RCC 7860 (cell line): ENCODE results near the gene ARMC2.
"Not testable (repeated sequence)": the region's sequence is repeated elsewhere in the genome, so short reads cannot be mapped to it uniquely, and the experiment has no call there.

Source experiments
- DNase-seq: peaks from one replicate; pipeline ENCODE4 v3.0.0-alpha.2; 2015; ENCODE audit warnings: low spot score
- FAIRE-seq: peaks from 2 replicates; lab custom pipeline; 2012; peaks lifted over from hg19 to GRCh38; lab: Jason Lieb, UNC

Gene ARMC2

DNA sequence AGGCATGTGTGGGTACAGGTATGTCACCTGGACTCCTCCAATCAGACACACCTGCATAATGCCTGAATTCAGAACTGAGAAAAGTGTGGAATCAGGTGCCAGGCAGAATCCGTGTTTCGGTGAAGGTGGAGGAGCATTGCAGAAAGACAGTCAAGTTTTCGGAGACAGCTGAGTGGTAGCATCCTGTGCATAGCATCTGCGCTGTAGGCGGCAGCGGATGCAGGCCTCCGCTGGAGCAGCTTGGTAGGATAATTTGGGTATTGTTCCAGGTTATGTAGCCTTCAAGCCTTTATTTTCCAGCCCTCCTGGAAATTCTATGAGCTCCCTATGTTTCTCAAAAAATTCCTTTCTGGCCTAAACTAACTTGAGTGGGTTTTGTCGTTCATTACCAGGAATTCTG lies 15.5 kb upstream of the ARMC2 start:
- DNase-seq = no peak
- no peak for FAIRE-seq

DNA sequence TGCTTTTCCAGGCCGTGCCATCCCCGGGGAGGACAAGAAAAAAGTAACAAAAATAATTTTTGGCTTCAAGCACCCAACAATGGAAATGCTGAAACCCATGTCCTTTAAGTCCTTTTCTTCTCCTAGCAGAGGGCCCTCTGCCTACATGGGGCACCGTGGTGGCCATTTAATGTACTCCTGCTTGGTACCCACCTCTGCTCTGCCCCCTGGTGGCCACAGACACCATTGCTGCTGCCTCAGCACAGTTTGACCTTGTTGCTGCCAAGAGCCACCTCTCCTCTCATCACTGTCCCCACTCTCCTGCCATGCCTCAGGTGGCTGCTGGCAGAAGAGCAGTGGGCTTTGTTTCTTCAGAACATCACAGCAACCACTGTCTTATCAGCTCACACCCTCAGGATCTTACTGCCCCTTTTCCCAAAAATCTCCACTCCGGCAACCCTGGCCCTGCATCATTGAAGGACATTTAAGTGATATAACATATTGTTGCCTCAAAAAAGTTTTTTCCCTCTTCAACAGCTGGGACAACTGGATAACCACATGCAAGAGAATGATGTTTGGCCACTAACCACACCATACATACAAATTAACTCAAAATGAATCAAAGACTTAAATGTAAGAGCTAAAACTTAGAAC lies 12.9 kb upstream of the ARMC2 start:
- DNase-seq (peak; percentile 60), FAIRE-seq (no peak)

DNA sequence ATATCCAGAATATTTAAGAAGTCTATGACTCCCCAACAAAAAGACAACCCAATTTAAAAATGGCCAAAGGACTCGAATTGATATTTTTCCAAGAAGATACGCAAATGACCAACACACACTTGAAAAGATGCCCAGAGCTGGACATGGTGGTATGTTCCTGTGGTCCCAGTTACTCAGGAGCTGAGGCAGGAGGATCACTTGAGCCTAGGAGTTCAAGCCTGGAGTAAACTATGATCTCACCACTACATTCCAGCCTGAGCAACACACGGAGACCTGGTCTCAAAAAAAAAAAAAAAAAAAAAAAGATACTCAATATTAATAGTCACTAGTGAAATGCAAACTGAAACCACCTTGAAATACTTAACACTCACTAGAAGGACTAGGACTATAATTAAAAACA lies 12.2 kb upstream of the ARMC2 start:
- DNase-seq = no peak
- FAIRE-seq = no peak

DNA sequence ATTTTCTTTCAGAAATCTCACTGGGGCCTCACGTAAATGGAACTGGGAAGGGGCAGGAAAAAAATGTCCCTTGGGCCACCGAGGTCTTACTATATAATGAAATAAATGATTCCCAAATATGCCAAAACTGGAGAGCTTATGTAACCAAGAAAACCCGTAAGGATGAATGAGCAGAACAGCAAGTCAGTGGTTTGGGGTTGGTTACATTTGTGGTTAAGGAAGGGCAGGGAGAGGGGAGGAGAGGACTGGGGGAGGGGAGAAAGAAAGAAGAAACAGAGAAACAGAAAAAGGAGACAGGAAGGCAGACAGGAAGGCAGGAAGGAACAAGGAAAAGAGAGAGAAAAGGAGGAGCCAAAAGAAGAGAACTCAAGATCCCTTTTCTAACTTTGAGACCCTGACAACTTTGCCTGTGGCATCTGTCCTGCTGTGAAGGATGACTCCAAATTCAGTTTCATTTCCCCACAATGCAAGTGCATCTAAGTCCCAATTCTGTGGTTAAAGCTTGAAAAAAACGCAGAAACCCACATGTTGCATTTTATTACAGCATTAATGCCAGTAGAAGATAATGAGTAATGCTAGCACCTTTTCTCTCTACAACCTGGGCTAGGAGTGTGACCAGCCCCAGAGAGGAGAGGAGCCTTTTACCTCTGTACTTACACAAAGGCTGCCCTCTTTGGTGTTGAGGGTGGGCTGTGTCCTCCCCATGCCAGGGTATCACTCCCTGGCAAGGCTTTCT lies 10.8 kb upstream of the ARMC2 start:
- FAIRE-seq = no peak
- DNase-seq = no peak

DNA sequence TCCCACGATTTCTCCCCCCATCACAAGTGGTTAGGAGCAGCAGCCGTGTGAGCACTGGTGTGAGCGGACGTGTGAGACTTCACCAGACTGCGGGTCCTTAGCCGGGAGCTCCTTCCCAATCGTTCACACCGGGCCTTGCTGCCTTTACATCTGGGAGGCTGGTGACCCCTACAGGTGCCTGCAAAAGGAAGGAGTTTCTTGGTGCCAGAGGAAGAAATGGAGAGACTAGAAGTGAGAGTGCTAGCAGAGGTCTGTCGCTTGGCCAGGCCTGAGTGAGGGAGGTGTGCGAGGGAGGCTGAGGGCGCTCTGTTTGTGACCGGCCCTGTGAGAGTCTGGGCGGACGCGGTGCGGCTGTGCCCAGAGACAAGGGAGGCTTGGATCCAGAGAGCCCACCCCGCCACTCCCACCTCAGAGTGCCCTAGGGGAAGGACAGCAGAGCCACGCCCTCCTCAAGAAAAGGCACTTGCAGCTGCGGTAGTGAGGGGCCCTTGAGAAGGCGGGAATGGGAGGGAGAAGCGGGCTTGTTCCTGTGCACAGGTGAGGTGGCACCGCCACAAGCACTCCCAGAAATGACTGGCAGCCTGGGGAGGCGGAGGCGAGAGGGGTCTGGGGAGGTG lies 10.0 kb upstream of the ARMC2 start:
- DNase-seq (no peak), FAIRE-seq (no peak)

DNA sequence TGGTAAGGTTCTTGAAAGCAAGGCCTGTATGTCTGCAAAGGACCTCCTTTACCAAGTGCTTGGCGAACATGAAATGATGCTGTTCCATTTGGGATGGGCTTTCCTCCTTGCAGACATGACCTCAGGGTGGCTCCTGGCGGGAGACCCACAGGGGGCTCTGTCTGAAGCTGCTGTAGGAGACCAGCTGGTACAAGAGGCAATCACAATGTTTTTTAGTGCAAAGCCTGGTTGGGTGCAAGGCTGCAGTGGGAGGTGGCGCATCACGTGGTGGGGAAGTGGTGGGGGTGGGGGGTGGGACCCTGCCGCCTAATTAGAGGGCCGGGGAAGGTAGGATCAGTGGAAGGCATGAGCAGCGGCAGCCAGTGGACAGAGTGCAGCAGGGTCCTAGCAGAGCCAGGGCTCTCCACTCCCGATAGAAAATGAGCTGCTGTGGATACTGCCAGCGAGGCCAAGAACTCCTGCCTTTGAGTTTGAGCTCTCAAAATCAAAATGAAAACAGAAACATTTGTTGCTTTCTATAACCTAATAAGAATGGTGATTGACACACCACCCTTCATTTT lies 9.1 kb upstream of the ARMC2 start:
- FAIRE-seq (no peak), DNase-seq (no peak)

DNA sequence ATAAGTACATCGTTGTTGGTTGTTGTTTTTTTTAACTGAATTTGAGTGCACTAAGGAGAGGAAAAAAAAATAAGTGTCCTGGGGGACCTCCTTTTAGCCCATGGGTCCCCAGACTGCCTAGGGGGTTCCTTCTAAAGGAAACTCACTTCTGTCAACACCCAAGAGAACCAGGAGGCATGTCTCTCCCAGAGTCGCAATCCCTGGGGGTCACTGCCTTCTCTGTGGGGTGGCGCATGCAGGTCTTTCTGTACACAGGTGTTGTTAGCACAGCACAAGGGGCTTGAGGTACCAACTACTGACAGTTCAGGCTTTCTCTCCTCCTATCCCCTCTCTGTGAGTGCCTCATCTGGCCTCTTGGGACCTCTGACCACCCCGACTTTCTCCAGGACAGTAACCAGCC lies 7.3 kb upstream of the ARMC2 start:
- no peak for FAIRE-seq

DNA sequence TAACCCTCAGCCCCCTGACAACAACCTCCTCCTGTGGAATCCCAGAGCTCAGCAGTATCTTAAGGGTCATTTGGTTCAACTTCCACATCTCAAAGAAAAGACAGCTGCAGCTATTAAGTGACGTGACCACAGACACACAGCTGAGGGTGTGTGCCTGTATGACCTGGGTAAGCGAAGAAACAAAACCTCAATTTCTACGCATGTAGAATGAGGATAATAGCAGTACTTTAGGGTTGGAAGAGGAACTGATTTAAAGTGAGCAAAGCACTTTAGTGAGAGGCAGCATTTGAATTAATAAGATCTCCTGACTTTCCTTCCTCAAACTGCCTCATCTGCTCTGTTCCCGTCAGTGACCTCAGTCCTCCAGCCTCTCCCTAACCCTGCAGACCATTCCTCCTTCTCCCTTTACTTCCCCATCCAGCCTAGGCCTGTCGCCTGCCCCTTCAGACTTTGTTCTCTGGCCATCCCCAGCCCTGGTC lies 6.8 kb upstream of the ARMC2 start:
- FAIRE-seq (no peak), DNase-seq (no peak)

More for the DNA sequence above, 7.3 kb upstream of the ARMC2 start:
- no peak for DNase-seq

DNA sequence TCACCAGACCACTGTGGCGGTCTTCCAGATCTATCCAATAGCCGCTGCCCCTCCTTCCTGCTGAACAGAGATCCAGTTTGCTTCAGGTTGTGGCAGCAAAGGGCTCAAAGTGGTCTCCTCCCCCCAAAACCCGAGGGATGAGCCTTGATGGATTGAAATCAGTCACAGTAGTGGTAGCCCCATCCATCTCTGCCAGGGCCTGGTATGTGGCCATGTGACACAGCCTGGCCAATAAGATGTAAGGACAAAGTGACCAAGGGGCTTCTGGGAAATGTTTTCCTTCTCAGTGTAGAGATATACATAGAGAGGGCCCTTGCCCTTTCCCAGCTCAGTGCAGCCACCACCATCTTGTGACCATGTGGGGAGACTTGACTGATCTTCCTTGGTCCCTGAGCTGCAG lies 4.1 kb upstream of the ARMC2 start:
- DNase-seq (no peak), FAIRE-seq (no peak)

DNA sequence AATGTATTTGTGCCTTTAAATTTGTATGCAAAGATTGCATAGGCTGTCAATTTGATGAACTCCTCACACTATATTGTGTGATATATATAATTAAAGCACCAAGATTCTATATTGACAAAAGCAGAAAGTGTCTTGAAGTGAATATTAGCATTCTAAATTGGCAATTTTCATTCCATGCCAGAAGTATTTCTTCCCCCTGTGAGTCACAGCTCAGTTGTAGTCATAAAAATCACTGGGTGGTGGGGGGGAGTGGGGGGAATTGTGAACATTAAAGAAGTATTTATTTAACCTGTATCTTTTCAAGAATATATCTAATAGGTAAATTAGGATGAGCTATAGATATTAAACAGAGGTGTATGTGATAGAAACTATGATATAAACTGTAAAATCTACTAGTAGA lies 3.1 kb upstream of the ARMC2 start:
- no peak for DNase-seq
- FAIRE-seq = no peak

DNA sequence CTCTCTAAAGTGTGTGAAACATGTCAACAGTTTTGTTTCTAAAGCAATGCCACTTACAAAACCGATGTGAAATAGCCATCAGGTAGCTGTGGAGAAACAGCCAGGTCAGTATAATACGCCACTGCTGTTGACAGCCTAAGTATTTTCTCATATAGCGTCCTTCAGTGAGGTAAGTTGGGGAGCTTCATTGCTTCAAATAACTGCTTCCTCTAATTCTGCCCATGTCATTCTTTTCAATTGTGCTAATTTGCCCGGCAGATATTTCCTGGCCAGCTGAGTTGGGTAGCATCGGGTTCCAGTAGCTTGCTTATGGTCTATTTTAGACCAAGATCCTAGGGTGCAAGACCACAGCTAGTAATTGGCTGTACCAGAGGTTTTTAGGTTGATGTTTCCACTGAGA lies 2.1 kb upstream of the ARMC2 start:
- FAIRE-seq (no peak), DNase-seq (no peak)

DNA sequence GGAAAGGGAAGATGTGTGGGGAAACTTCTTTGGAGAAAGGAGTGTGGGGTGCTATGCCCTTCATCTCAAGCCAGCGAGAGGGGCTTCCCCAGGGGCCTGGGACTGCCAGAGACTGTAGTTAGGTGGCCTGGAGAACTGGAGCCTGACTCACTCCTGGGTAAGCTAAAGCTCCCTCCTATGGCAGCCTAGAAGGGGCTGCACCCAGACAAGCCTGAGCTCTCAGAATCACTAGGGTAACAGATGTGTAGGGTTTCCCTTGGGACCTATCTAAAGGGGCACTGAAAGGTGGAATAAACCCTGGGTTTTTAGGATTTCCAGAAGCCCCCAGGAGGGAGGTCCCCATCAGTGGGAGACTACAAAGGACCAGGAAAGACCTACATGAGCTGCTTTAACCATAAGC lies 1.6 kb upstream of the ARMC2 start:
- DNase-seq = no peak
- no peak for FAIRE-seq

DNA sequence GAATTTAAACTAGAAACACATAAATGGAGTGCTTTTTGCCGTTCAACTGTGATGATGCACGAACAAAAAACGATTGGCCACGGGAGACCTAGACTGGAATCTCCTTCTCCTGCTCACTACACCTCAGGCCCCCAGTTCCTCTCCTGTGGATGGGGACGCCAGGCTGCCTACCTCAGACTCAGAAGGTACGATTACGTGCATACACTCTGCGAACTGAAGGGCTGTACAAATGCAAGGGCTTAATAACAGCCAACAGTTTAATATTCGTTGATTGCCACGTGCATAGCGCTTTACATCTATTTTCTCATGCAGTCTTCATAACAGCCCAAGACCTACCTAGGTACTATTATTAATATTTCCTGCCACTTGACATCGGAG lies 495 bp upstream of the ARMC2 start:
- DNase-seq (no peak), FAIRE-seq (no peak)

DNA sequence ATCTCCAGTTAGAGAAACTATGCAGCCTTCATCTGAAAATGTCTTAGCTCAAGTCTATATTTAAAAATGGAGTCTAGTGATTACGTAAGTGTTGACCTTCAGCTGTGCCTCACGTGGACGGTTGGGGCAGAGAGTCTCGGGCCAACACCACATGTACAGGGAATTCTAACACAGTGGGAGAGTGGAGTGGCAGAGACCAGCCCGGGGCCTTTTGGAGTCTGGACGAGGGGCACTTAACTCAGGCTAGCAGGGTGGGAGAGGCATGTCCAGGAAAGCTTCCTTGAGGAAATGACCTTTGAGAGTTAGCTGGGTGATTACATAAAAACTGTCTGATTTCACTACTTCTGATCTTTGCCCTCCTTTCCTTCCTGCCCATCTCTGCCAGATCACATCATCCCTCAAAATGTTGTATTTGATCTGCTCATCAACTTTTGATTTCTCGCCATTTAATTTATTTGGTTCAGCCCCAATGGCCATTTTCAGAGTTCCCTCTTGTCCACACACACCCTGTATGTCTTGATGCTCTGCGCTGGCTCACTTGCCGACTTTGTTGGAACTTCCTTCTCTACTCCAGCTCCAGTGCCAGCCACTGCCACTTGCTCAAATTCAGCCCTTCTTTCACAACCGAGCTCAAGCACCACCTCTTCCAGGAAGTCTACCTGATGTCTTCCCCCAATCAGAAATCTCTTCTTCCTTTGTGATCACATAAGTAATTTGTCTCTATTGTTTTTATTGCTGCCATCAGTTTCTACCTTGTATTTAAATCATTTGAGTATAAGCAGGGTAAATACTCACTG lies 2.6 kb downstream of the ARMC2 start:
- DNase-seq (no peak), FAIRE-seq (no peak)

DNA sequence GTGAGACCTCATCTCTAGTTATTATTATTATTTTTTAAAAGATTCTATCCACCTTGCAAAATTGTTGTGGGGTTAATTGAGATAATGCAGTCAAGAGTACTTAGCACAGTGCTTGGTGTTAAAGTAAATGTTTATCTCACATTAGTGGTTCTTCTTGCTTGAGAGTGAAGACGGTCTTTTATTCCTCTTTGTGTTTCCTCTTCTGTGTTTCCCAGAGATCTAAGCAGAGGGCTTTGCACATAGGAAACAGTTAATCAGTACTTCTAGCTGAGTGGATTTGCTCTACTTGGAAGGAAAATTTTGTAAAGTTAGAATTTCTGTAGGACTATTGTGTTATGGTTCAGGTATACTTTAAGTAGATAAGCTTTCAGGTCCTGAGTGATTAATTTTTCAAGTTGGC lies 3.5 kb downstream of the ARMC2 start:
- DNase-seq = no peak
- FAIRE-seq = no peak

DNA sequence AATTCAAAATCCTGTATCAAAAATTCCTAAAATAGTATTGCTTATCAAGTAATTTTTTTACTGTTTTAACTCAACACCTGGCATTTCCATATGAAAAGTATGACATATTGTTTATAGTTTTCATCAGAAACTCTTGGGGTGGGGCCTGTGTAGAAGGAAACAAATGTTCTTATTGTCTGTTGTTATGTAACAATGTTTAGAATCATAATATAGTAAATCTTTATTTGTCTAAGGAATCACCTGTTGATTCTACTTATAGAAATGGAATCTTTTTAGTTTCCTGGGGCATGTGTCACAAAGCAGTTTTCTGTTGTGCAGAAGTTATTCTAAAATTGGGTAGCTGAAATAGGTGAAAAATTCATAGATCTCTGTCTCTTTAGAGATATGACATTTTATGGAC lies 4.9 kb downstream of the ARMC2 start:
- DNase-seq = no peak
- FAIRE-seq = no peak

DNA sequence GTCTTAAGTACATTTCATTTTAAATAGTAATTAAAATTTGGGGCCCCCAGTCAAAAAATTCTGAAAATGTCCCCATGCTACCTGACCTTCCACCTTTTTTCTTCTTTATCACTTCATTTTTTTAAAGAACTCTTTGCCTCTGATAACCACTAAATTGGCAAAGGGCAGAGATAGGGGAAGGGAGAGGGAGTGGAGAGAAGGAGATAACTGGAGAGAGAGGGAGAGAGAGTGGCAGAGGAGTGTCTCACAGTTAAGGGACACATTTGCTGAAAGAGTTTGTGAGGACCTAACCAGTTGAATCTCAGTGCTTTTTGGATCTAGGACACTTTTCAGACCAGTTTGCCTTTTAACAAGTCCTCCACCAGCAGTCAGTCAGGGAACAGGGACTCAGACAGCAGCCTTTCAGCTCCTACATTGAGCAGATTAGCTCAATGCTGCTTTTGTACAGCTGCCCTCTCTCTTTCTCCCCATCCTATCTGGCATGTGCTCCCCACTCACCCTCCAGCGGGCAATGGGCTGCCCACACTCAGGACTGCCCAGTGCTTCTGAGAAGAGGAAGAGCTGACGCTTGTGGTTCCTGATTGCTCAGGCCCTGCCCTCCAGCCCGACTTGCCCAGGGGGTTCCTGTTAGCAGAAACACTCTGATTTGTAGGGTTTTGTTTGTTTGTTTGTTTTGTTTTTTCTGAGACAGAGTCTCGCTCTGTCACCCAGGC lies 14.4 kb downstream of the ARMC2 start:
- DNase-seq (no peak), FAIRE-seq (no peak)

DNA sequence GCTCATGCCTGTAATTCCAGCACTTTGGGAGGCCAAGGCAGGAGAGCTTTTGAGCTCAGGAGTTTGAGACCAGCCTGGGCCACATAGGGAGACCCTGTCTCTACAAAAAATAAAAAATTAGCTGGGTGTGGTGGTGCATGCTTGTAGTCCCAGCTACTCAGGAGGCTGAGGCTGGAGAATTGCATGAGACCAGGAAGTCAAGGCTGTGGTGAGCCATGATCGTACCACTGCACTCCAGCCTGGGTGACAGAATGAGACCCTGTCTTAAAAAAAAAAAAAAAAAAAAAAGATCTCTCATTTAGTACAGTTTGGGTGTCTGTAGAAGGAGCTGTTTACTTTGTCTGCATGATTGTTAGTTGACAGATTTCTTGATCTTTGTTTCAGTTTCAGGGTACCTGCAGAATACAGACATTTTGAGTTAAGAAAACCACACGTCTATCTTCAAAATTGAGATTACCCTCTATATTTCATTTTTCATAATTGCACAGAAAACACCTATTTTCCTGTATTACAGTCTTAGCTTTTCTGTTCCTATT lies 17.6 kb downstream of the ARMC2 start:
- not testable (repeated sequence) for DNase-seq, FAIRE-seq

DNA sequence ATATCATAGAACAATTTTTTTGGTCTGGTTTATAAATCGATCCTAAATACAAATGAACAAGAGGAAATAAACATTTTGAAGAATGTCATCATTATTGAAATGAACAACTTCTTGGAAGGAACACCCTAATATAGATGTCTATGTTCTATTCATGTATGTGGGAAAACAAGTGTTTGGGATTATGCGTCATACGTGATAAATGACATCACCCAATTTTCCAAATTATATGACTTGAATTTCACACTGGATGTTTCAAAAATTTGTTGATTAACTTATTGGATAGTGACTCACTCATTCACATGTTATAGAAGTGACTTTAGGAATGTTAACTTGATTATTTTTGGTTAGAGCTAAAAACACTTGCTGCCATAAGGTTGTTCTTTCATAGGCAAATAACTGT lies 18.6 kb downstream of the ARMC2 start:
- DNase-seq (no peak), FAIRE-seq (no peak)

DNA sequence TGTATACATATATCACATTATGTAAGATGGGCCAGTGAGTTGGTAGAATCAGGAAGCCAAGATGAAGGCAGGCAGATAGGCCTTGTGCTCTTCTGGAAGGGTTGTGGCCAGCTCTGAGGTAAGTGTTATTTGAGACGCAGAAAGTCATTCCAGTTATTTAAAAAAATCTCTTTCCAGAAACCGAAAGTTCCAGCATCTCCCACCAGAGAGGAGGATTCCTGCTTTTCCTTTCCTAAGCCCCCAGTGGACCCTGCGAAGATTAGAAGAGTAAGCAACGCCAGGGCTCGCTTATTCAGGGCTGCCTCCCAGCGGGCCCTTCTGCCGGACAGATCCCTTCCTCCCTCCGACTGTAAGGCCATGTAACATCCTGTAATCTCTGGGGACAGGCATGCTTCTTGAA lies 20.4 kb downstream of the ARMC2 start:
- FAIRE-seq (no peak), DNase-seq (no peak)
